Liver (tissue), 9 donors: Measurements from ENCODE around the gene GLDN. TPM values are rescaled to one million over a fixed set of nuclear protein-coding genes. Genes with fewer than 3 reads are reported as not detected.

Experiments
- DNase-seq: peaks from one replicate; pipeline ENCODE4 v3.0.0-alpha.2; 2017; ENCODE audit warnings: low spot score
- H3K27ac ChIP-seq, 2 donors: one replicate each; pipeline ENCODE4 v1.7.0; 2013; ENCODE audit warnings: inconsistent platforms in 2 of 2, low read length in 2 of 2, control low read depth in 1 of 2, low read depth in 1 of 2, mild to moderate bottlenecking in 1 of 2
- H3K27me3 ChIP-seq, 4 donors: one replicate each; pipeline versions ENCODE4 v1.6.1 to v1.7.0; 2013; ENCODE audit warnings: low read length in 3 of 4, inconsistent platforms in 1 of 4, mild to moderate bottlenecking in 1 of 4, moderate library complexity in 1 of 4; ENCODE audit not compliant: control insufficient read depth in 4 of 4, insufficient read depth in 4 of 4
- H3K36me3 ChIP-seq, 4 donors: one replicate each; pipeline versions ENCODE4 v1.6.1 to v1.7.0; 2013; ENCODE audit warnings: low read length in 3 of 4, mild to moderate bottlenecking in 3 of 4, low read depth in 1 of 4, moderate library complexity in 1 of 4; ENCODE audit not compliant: control insufficient read depth in 4 of 4, insufficient read depth in 3 of 4
- H3K4me1 ChIP-seq, 4 donors: one replicate each; pipeline versions ENCODE4 v1.6.1 to v1.7.0; 2013; ENCODE audit warnings: low read length in 3 of 4, mild to moderate bottlenecking in 3 of 4, moderate library complexity in 1 of 4; ENCODE audit not compliant: control insufficient read depth in 4 of 4, insufficient read depth in 4 of 4
- H3K4me3 ChIP-seq, 3 donors: one replicate each; pipeline versions ENCODE4 v1.6.1 to v1.7.0; 2013; ENCODE audit warnings: low read length in 3 of 3, control low read depth in 1 of 3, low read depth in 1 of 3, mild to moderate bottlenecking in 1 of 3
- H3K9ac ChIP-seq, 2 donors: one replicate each; pipeline ENCODE4 v1.7.0; 2013; ENCODE audit warnings: low read length in 2 of 2, mild to moderate bottlenecking in 2 of 2, moderate library complexity in 2 of 2, control low read depth in 1 of 2, low read depth in 1 of 2
- H3K9me3 ChIP-seq, 4 donors: one replicate each; pipeline versions ENCODE4 v1.6.1 to v1.7.0; 2013; ENCODE audit warnings: low read length in 3 of 4; ENCODE audit not compliant: control insufficient read depth in 4 of 4
- ATF3 ChIP-seq: IDR thresholded peaks from 2 replicates; pipeline ENCODE4 v1.6.1; 2016; ENCODE audit warnings: antibody characterized with exemption
- CTCF ChIP-seq: fragments of 150-350 bp; IDR thresholded peaks from 2 replicates; pipeline ENCODE4 v1.5.1; 2017; ENCODE audit warnings: improper control_type of control experiment, low read depth, low read length; ENCODE audit not compliant: missing input control
- EGR1 ChIP-seq, 2 donors: IDR thresholded peaks; 2 replicates each; pipeline ENCODE4 v1.6.1; 2016 to 2018; ENCODE audit warnings: antibody characterized with exemption in 2 of 2, low read depth in 2 of 2
- FOXA1 ChIP-seq: IDR thresholded peaks from 2 replicates; pipeline ENCODE4 v1.6.1; 2016; ENCODE audit warnings: antibody characterized with exemption
- FOXA2 ChIP-seq: IDR thresholded peaks from 2 replicates; pipeline ENCODE4 v1.6.1; 2016; ENCODE audit warnings: antibody characterized with exemption
- GABPA ChIP-seq, 2 donors: IDR thresholded peaks in 1 of 2; conservative IDR thresholded peaks in 1 of 2; 2 replicates each; pipeline ENCODE4 v1.6.1; 2016; ENCODE audit warnings: antibody characterized with exemption in 2 of 2, mild to moderate bottlenecking in 1 of 2, moderate library complexity in 1 of 2
- HNF4A ChIP-seq, 2 donors: conservative IDR thresholded peaks; 2 replicates each; pipeline ENCODE4 v1.6.1; 2016; ENCODE audit warnings: antibody characterized with exemption in 2 of 2, mild to moderate bottlenecking in 2 of 2
- HNF4G ChIP-seq: IDR thresholded peaks from 2 replicates; pipeline ENCODE4 v1.6.1; 2016; ENCODE audit warnings: antibody characterized with exemption
- JUND ChIP-seq, 2 donors: IDR thresholded peaks; 2 replicates each; pipeline ENCODE4 v1.6.1; 2016; ENCODE audit warnings: antibody characterized with exemption in 2 of 2
- MAX ChIP-seq: IDR thresholded peaks from 2 replicates; pipeline ENCODE4 v1.6.1; 2016; ENCODE audit warnings: antibody characterized with exemption
- NR2F2 ChIP-seq: IDR thresholded peaks from 2 replicates; pipeline ENCODE4 v1.6.1; 2016; ENCODE audit warnings: antibody characterized with exemption
- RAD21 ChIP-seq, 2 donors: IDR thresholded peaks; 2 replicates each; pipeline ENCODE4 v1.6.1; 2016; ENCODE audit warnings: antibody characterized with exemption in 2 of 2, mild to moderate bottlenecking in 2 of 2
- REST ChIP-seq: IDR thresholded peaks from 2 replicates; pipeline ENCODE4 v1.6.1; 2016; ENCODE audit warnings: antibody characterized with exemption, mild to moderate bottlenecking
- RXRA ChIP-seq, 2 donors: IDR thresholded peaks; 2 replicates each; pipeline ENCODE4 v1.6.1; 2017 to 2018; ENCODE audit warnings: antibody characterized with exemption in 2 of 2, mild to moderate bottlenecking in 1 of 2
- SP1 ChIP-seq: IDR thresholded peaks from 2 replicates; pipeline ENCODE4 v1.6.1; 2018; ENCODE audit warnings: antibody characterized with exemption, mild to moderate bottlenecking
- TAF1 ChIP-seq: conservative IDR thresholded peaks from 2 replicates; pipeline ENCODE4 v1.6.1; 2016; ENCODE audit warnings: antibody characterized with exemption, mild to moderate bottlenecking
- YY1 ChIP-seq: IDR thresholded peaks from 2 replicates; pipeline ENCODE4 v1.6.1; 2016; ENCODE audit warnings: antibody characterized with exemption, mild to moderate bottlenecking
- WGBS: extraction: QIAGEN DNeasy Blood & Tissue Kit; methylation state at CpG from one replicate; pipeline ENCODE4 v1.1.7; 2013; 5-methylcytosine and 5-hydroxymethylcytosine counted together
- polyA plus RNA-seq, 2 donors: library from polyadenylated mRNA; stranded (reverse) in 1 of 2; unstranded in 1 of 2; fragments of 200-250 nt in 1 of 2; fragments of >200 nt in 1 of 2; fragmentation: Nextera tagmentation in 1 of 2; extraction: Ambion mirVana in 1 of 2; gene quantifications; one replicate each; pipeline versions ENCODE4 v1.2.1 to v1.2.3, GENCODE V29; 2013 to 2015
- total RNA-seq, 2 donors: library from RNA; depleted of rRNA; stranded (reverse); fragments of >200 nt; gene quantifications; one replicate each; pipeline ENCODE4 v1.2.3, GENCODE V29; 2014
- TF ChIP-seq, protein P1 (sequence below): IDR thresholded peaks from 2 replicates; pipeline ENCODE4 v1.6.1; 2016; ENCODE audit warnings: antibody characterized with exemption
- donor health status: healthy.
- donor health status: healthy.
- donor health status: healthy.
- donor health status: healthy.
- donor health status: healthy.

Gene GLDN
- total and polyA plus RNA-seq, 4 donors: 0.15 to 1.4 (median 0.33) TPM

DNA sequence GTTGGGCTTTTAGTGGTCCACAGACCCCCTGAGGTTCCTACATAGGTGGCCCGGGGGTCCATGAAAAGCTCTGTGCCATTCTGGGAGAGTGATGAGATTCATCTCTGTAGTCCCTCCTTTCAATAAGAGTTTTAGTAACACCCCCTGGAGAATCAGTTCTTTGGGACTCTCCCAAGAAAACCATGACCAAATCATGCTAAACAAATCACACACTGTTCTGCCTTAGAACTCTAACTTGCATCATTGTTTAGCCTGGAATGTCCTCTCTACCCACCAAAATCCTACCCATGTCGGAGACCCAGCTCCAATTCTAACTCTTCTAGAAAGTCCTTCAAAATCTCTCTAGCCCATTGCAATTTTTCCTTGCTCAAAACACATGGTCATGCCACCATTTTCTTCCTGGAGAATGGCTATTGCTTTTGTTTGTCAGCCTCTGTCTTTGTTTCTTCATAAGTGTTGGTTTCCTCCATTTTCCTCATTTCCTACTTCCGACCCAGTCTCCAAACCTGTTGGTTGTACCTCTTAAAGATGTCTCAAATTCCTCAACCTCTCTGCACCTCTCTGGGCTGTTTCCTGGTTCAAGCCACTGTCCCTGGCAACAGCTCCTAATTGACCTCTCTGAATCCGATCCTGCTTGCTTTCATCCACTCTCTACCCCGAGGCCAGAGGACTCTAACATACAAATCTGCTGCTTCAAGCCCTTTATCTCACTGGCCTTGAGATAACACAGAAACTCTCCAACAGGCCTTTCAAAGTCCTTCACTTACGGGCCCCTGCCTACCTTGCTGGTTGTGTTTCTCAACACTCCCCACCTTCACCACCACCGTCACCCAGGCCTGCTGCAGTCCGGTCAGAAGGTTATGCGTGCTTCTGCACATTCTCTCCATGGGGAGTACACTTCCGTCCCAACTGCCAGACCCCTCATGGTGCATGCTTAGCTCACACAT, 26.8 kb upstream of the GLDN start:
- WGBS: 82% methylated on average over 10 of the region's 10 CpGs
- no peak for TF ChIP-seq YY1
- no peak for TF ChIP-seq MAX
- TF ChIP-seq JUND (IDR thresholded peaks at IDR 0.05): no peak
- no peak for TF ChIP-seq NR2F2
- TF ChIP-seq FOXA2: no peak
- TF ChIP-seq EGR1 (IDR thresholded peaks at IDR 0.05; ENCODE audit: low read depth in 2 of 2): no peak
- TF ChIP-seq HNF4A (conservative IDR thresholded peaks at IDR 0.05): no peak
- TF ChIP-seq HNF4G: no peak
- TF ChIP-seq CTCF: no peak
- no peak for TF ChIP-seq TAF1
- no peak for TF ChIP-seq REST
- TF ChIP-seq, protein P1, sequence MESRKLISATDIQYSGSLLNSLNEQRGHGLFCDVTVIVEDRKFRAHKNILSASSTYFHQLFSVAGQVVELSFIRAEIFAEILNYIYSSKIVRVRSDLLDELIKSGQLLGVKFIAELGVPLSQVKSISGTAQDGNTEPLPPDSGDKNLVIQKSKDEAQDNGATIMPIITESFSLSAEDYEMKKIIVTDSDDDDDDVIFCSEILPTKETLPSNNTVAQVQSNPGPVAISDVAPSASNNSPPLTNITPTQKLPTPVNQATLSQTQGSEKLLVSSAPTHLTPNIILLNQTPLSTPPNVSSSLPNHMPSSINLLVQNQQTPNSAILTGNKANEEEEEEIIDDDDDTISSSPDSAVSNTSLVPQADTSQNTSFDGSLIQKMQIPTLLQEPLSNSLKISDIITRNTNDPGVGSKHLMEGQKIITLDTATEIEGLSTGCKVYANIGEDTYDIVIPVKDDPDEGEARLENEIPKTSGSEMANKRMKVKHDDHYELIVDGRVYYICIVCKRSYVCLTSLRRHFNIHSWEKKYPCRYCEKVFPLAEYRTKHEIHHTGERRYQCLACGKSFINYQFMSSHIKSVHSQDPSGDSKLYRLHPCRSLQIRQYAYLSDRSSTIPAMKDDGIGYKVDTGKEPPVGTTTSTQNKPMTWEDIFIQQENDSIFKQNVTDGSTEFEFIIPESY: no peak
- TF ChIP-seq ATF3: no peak
- no peak for TF ChIP-seq GABPA (IDR thresholded peaks at IDR 0.05 in 1 of 2, conservative IDR thresholded peaks at IDR 0.05 in 1 of 2)
- TF ChIP-seq RXRA (IDR thresholded peaks at IDR 0.05): no peak
- no peak for TF ChIP-seq FOXA1
- TF ChIP-seq RAD21 (IDR thresholded peaks at IDR 0.05): no peak
- no peak for TF ChIP-seq SP1
- no peaks in the 10 kb centered on the region for H3K36me3 ChIP-seq
- peaks cover 0 to 3% (median 0%) of the 10 kb centered on the region in 4 donors for H3K27me3 ChIP-seq
- no peak for DNase-seq
- H3K27ac ChIP-seq: no peak overlapping the region
- H3K4me3 ChIP-seq: no peak overlapping the region
- H3K9ac ChIP-seq: no peak overlapping the region
- no peaks in the 10 kb centered on the region for H3K9me3 ChIP-seq
- no peaks in the 10 kb centered on the region for H3K4me1 ChIP-seq
